ENCODE measurements around the gene FLNA. TPM values are rescaled to one million over a fixed set of nuclear protein-coding genes. Genes with fewer than 3 reads are reported as not detected.
A peak's percentile ranks its signal among the peaks of the same experiment; 100 is the strongest.
"Not testable (repeated sequence)": the region's sequence is repeated elsewhere in the genome, so short reads cannot be mapped to it uniquely, and the experiment has no call there.

FLNA gene
- total RNA-seq, 1 experiment from 2014 or later, result 920 TPM

DNA sequence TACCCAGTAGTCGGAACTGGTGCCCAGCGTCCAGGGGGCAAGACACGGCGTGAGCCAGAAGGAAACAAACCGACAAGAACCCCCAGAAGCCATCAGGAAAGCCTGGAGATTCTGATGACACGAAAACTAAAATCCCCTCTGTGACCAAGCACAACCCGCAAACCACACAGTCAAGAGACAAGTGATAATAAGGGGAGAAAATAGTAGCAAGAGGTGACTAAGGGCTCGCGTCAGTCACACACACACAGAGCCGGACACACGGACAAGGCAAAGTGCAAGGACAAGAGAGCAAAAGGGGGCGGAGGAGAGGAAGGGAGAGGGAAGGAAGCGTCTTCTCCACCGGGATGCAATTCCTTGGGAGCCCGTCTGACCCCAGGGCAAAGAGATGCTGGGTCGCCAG is 14.2 kb upstream of the FLNA start:
- POLR2A ChIA-PET; H3K27me3 ChIP-seq (ENCODE audit: control insufficient read depth, insufficient read depth, low read length); intact Hi-C loops (cut with micrococcal nuclease; ENCODE audit: unreplicated experiment); H3K4me3 ChIP-seq (ENCODE audit: low read depth in 2 of 2, low read length in 2 of 2); BruUV-seq (replicated peaks); in situ Hi-C loops (cut with HindIII; ENCODE audit: low pct_unique_long_range_greater_than_20kb, low sequenced_read_pairs); DNase-seq (ENCODE audit: low read depth, low spot score); H3K27ac ChIP-seq (ENCODE audit: low read length); H3K9me3 ChIP-seq (ENCODE audit: control insufficient read depth, insufficient read depth, low read depth, low read length); H3K4me1 ChIP-seq (ENCODE audit: control insufficient read depth, insufficient read depth, low read length); CTCF ChIA-PET; H3K36me3 ChIP-seq (ENCODE audit: control insufficient read depth, insufficient read depth, low read length): not testable (repeated sequence)
- 0 out of 2 replicates have a peak, but pooled peaks have one; percentile 4 for ATAC-seq

DNA sequence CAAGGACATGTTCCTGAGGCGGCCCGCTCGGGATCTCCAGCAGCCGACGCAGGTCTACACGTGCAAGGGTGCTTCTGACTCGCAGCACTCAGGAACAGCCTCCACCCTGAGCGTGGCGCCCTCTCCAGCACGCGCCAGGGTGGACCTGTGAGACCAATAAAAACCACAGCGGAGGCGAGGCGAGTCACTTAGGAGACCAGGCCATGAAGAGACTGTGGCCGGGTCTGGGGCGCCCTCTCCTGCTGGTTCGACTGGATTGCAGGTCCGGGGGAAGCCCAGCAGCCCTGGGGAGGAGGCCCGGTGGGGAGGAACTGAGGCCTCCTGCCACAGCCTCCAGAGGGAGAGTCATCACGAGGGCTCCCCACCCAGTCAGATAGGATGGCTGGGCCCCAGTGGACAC is 13.7 kb upstream of the FLNA start:
- BruUV-seq (replicated peaks); H3K27me3 ChIP-seq (ENCODE audit: control insufficient read depth, insufficient read depth, low read length); CTCF ChIA-PET; intact Hi-C loops (cut with micrococcal nuclease; ENCODE audit: unreplicated experiment); POLR2A ChIA-PET; H3K36me3 ChIP-seq (ENCODE audit: control insufficient read depth, insufficient read depth, low read length); in situ Hi-C loops (cut with HindIII; ENCODE audit: low pct_unique_long_range_greater_than_20kb, low sequenced_read_pairs); DNase-seq (ENCODE audit: low read depth, low spot score); H3K4me1 ChIP-seq (ENCODE audit: control insufficient read depth, insufficient read depth, low read length); H3K4me3 ChIP-seq (ENCODE audit: low read depth in 2 of 2, low read length in 2 of 2); H3K9me3 ChIP-seq (ENCODE audit: control insufficient read depth, insufficient read depth, low read depth, low read length); H3K27ac ChIP-seq (ENCODE audit: low read length): not testable (repeated sequence)
- peak; percentile 47 for ATAC-seq

DNA sequence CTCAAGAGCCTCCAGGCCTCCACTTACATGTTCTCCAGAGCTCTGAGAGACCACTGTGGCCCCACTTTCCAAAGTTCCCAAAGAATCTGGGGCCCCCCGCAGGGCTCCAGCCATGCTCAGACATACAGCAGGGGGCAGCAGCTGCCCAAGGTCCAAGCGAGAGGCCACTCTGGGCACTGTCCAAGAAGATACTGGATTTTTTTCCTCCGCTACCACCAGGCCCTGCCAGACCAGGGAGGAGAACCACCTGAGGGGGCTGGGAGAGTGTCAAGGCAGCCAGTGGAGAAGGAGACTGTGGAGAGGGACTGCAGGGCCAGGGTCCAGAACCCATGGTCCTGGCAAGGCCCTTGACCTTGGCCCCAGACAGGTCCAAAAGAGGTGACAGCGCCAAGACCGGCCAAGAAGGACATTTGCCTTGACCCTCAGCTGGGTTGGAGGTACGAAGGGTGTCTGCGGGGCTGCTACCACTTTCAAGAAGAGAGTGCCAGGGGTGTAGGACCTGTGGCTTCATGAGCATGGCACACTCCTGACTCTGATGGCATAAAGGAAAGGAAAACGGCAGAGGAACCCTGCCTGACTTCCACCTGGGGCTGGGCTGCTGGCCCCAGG is 10.0 kb upstream of the FLNA start:
- BruUV-seq (replicated peaks), result no TSS peak
- in situ Hi-C loops (cut with HindIII; ENCODE audit: low pct_unique_long_range_greater_than_20kb, low sequenced_read_pairs), result no loop called here
- Histone ChIP-seq H3K36me3 (ENCODE audit: control insufficient read depth, insufficient read depth, low read length) (peaks cover 4% of the 10 kb centered on the region), H3K4me3 (ENCODE audit: low read depth in 2 of 2, low read length in 2 of 2) (no peak overlapping the region), H3K27ac (ENCODE audit: low read length) (no peak overlapping the region), H3K27me3 (ENCODE audit: control insufficient read depth, insufficient read depth, low read length) (no peaks in the 10 kb centered on the region), H3K4me1 (ENCODE audit: control insufficient read depth, insufficient read depth, low read length) (peaks cover 14% of the 10 kb centered on the region), H3K9me3 (ENCODE audit: control insufficient read depth, insufficient read depth, low read depth, low read length) (no peaks in the 10 kb centered on the region)
- CTCF ChIA-PET, result interaction anchor here (1.2 kb wide), 1 partner anchor 11 kb away, joined by 5 read pairs; no protein-coding TSS in a partner anchor
- ATAC-seq, result no peak
- no peak for DNase-seq (ENCODE audit: low read depth, low spot score)
- intact Hi-C loops (cut with micrococcal nuclease; ENCODE audit: unreplicated experiment), result no loop called here
- no peak for TF ChIP-seq POLR2AphosphoS5 (IDR thresholded peaks at IDR 0.05; ENCODE audit: low read depth, low read length)
- no peak for TF ChIP-seq TCF7L2 (IDR thresholded peaks at IDR 0.05; ENCODE audit: low read depth, low read length)
- no peak for TF ChIP-seq SIN3A (IDR thresholded peaks at IDR 0.05; ENCODE audit: borderline replicate concordance, insufficient read depth, low read depth, low read length)
- TF ChIP-seq, protein P1, sequence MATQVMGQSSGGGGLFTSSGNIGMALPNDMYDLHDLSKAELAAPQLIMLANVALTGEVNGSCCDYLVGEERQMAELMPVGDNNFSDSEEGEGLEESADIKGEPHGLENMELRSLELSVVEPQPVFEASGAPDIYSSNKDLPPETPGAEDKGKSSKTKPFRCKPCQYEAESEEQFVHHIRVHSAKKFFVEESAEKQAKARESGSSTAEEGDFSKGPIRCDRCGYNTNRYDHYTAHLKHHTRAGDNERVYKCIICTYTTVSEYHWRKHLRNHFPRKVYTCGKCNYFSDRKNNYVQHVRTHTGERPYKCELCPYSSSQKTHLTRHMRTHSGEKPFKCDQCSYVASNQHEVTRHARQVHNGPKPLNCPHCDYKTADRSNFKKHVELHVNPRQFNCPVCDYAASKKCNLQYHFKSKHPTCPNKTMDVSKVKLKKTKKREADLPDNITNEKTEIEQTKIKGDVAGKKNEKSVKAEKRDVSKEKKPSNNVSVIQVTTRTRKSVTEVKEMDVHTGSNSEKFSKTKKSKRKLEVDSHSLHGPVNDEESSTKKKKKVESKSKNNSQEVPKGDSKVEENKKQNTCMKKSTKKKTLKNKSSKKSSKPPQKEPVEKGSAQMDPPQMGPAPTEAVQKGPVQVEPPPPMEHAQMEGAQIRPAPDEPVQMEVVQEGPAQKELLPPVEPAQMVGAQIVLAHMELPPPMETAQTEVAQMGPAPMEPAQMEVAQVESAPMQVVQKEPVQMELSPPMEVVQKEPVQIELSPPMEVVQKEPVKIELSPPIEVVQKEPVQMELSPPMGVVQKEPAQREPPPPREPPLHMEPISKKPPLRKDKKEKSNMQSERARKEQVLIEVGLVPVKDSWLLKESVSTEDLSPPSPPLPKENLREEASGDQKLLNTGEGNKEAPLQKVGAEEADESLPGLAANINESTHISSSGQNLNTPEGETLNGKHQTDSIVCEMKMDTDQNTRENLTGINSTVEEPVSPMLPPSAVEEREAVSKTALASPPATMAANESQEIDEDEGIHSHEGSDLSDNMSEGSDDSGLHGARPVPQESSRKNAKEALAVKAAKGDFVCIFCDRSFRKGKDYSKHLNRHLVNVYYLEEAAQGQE (IDR thresholded peaks at IDR 0.05; ENCODE audit: insufficient read depth in 1 of 2, low read depth in 2 of 2, low read length in 1 of 2), result no peak
- TF ChIP-seq, protein P2, sequence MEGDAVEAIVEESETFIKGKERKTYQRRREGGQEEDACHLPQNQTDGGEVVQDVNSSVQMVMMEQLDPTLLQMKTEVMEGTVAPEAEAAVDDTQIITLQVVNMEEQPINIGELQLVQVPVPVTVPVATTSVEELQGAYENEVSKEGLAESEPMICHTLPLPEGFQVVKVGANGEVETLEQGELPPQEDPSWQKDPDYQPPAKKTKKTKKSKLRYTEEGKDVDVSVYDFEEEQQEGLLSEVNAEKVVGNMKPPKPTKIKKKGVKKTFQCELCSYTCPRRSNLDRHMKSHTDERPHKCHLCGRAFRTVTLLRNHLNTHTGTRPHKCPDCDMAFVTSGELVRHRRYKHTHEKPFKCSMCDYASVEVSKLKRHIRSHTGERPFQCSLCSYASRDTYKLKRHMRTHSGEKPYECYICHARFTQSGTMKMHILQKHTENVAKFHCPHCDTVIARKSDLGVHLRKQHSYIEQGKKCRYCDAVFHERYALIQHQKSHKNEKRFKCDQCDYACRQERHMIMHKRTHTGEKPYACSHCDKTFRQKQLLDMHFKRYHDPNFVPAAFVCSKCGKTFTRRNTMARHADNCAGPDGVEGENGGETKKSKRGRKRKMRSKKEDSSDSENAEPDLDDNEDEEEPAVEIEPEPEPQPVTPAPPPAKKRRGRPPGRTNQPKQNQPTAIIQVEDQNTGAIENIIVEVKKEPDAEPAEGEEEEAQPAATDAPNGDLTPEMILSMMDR (IDR thresholded peaks at IDR 0.05), result no peak
- POLR2A ChIA-PET, result no interaction called here
